GM21825 (cell line): Measurements from ENCODE around the gene ADAM15.

Source experiments
- ATAC-seq: cut with Tn5 transposase; IDR thresholded peaks from one replicate; pipeline ENCODE4 v1.9.1; 2021; ENCODE audit warnings: mild to moderate bottlenecking, moderate library complexity; ENCODE audit not compliant: unreplicated experiment

Gene ADAM15

GRCh38 chr1:155051342-155051776 lies 243 bp downstream of the ADAM15 start:
- peak; percentile 10 for ATAC-seq

GRCh38 chr1:155051777-155052398 lies 772 bp downstream of the ADAM15 start:
- no peak for ATAC-seq

GRCh38 chr1:155052439-155053395 lies 1.6 kb downstream of the ADAM15 start:
- no peak for ATAC-seq

- no peak for ATAC-seq
These were observed 2.5 kb downstream of the ADAM15 start for GRCh38 chr1:155053531-155054105.

- ATAC-seq = no peak
These were observed 6.0 kb downstream of the ADAM15 start for GRCh38 chr1:155057104-155057503.

GRCh38 chr1:155057788-155058211 lies 6.7 kb downstream of the ADAM15 start:
- no peak for ATAC-seq

GRCh38 chr1:155060736-155061135 lies 9.6 kb downstream of the ADAM15 start:
- no peak for ATAC-seq

- no peak for ATAC-seq
These were observed 10.4 kb downstream of the ADAM15 start for GRCh38 chr1:155061381-155062150.

GRCh38 chr1:155062151-155062686 lies 11.1 kb downstream of the ADAM15 start:
- ATAC-seq = no peak

GRCh38 chr1:155062702-155063411 lies 11.7 kb downstream of the ADAM15 start:
- no peak for ATAC-seq

GRCh38 chr1:155063550-155064110 lies 12.5 kb downstream of the ADAM15 start, which contains the start of gene EFNA4:
EFNA4 (plus strand) TSS chr1:155063740; CDS start chr1:155063824, 84 bp downstream.
- ATAC-seq = peak; percentile 59

GRCh38 chr1:155064111-155064831 lies 13.2 kb downstream of the ADAM15 start:
- no peak for ATAC-seq

GRCh38 chr1:155064832-155065429 lies 13.8 kb downstream of the ADAM15 start:
- no peak for ATAC-seq

GRCh38 chr1:155066777-155067176 lies 15.7 kb downstream of the ADAM15 start:
- no peak for ATAC-seq

GRCh38 chr1:155068599-155068998 lies 17.5 kb downstream of the ADAM15 start:
- ATAC-seq = no peak

- no peak for ATAC-seq
These were observed 18.5 kb downstream of the ADAM15 start for GRCh38 chr1:155069551-155070157.

GRCh38 chr1:155070158-155070621 lies 19.1 kb downstream of the ADAM15 start:
- ATAC-seq = no peak
